ENCODE results near the gene JAM3. TPM values are rescaled to one million over a fixed set of nuclear protein-coding genes. Genes with fewer than 3 reads are reported as not detected.

JAM3 gene
- total RNA-seq, 1 donor from 2014 or later = 41.8 TPM

- no peak for DNase-seq
Observed at GRCh38 chr11:134146598-134146997, 77.7 kb downstream of the JAM3 start.

GRCh38 chr11:134149371-134149770 is 80.5 kb downstream of the JAM3 start:
- DNase-seq = no peak

GRCh38 chr11:134150195-134150903 is 81.5 kb downstream of the JAM3 start:
- no peak for DNase-seq

- no peak for DNase-seq
Observed at GRCh38 chr11:134151083-134151747, 82.3 kb downstream of the JAM3 start.

- no peak for DNase-seq
Observed at GRCh38 chr11:134152696-134153095, 83.8 kb downstream of the JAM3 start.

- no peak for DNase-seq
Observed at GRCh38 chr11:134153147-134153905, 84.5 kb downstream of the JAM3 start.

GRCh38 chr11:134154441-134154840 is 85.6 kb downstream of the JAM3 start:
- DNase-seq = no peak

- no peak for DNase-seq
Observed at GRCh38 chr11:134155456-134155855, 86.6 kb downstream of the JAM3 start.

GRCh38 chr11:134155946-134156865 is 87.3 kb downstream of the JAM3 start:
- DNase-seq = no peak

- no peak for DNase-seq
Observed at GRCh38 chr11:134157451-134157850, 88.6 kb downstream of the JAM3 start.

- no peak for DNase-seq
Observed at GRCh38 chr11:134158023-134158422, 89.2 kb downstream of the JAM3 start.

- no peak for DNase-seq
Observed at GRCh38 chr11:134159652-134160051, 90.8 kb downstream of the JAM3 start.

- DNase-seq = no peak
Observed at GRCh38 chr11:134164490-134165370, 95.9 kb downstream of the JAM3 start.

- no peak for DNase-seq
Observed at GRCh38 chr11:134170177-134170918, 101.5 kb downstream of the JAM3 start.

- DNase-seq = no peak
Observed at GRCh38 chr11:134170919-134171281, 102.0 kb downstream of the JAM3 start.

GRCh38 chr11:134171951-134172350 is 103.1 kb downstream of the JAM3 start:
- no peak for DNase-seq

- no peak for DNase-seq
Observed at GRCh38 chr11:134173296-134173695, 104.4 kb downstream of the JAM3 start.

GRCh38 chr11:134176284-134176683 is 107.4 kb downstream of the JAM3 start:
- peak; percentile 34 for DNase-seq

- DNase-seq = no peak
Observed at GRCh38 chr11:134178032-134178674, 109.3 kb downstream of the JAM3 start.

GRCh38 chr11:134181707-134182106 is 112.8 kb downstream of the JAM3 start:
- DNase-seq = no peak

Data from occipital lobe (tissue), 2 donors.